IMR-90 (cell line): ENCODE results near the gene CYTH4. TPM values are rescaled to one million over a fixed set of nuclear protein-coding genes. Genes with fewer than 3 reads are reported as not detected.

Source experiments
- ATAC-seq: fragments of 200-7000 bp; cut with Tn5 transposase; 2 replicates; pipeline ENCODE4 v1.9.1; 2020; ENCODE audit warnings: low read depth, mild to moderate bottlenecking, moderate library complexity
- BruUV-seq: library from RNA; stranded (reverse); fragments of 400-500 nt; replicated peaks from 2 replicates; lab custom pipeline; 2021; lab: Mats Ljungman, UMichigan
- CTCF ChIA-PET: fragments of 300-600 bp; formaldehyde crosslinking; extraction: SDS; loops from one replicate; lab custom pipeline; 2021; ENCODE audit warnings: antibody characterized with exemption; lab: Yijun Ruan, JAX
- POLR2A ChIA-PET: fragments of 300-600 bp; sonication (Branson Sonifier 250); formaldehyde crosslinking; loops from one replicate; lab custom pipeline; 2022; ENCODE audit warnings: antibody characterized with exemption; ENCODE audit not compliant: unreplicated experiment; lab: Charles Lee
- DNase-seq: peaks from one replicate; pipeline ENCODE4 v3.0.0; 2013
- H2AFZ ChIP-seq: replicated peaks from 2 replicates; pipeline ENCODE3; 2013; ENCODE audit warnings: low read length, mild to moderate bottlenecking; ENCODE audit not compliant: poor library complexity
- H2AK5ac ChIP-seq: 2 replicates; pipeline ENCODE4 v1.6.1; 2013; ENCODE audit warnings: low read depth, low read length, inconsistent platforms
- H2AK9ac ChIP-seq: replicated peaks from 2 replicates; pipeline ENCODE3; 2013; ENCODE audit warnings: mild to moderate bottlenecking, low read depth, low read length, moderate library complexity; ENCODE audit not compliant: poor library complexity
- H2BK120ac ChIP-seq: 2 replicates; pipeline ENCODE4 v1.6.1; 2013; ENCODE audit warnings: low read depth, low read length, inconsistent platforms
- H2BK15ac ChIP-seq: 3 replicates; pipeline ENCODE4 v1.6.1; 2013; ENCODE audit warnings: low read depth, low read length, inconsistent platforms
- H2BK20ac ChIP-seq: 2 replicates; pipeline ENCODE4 v1.6.1; 2013; ENCODE audit warnings: low read depth, mild to moderate bottlenecking, inconsistent platforms, low read length, moderate library complexity
- H2BK5ac ChIP-seq: 2 replicates; pipeline ENCODE4 v1.6.1; 2013; ENCODE audit warnings: mild to moderate bottlenecking, low read depth, low read length, inconsistent platforms; ENCODE audit not compliant: poor library complexity, severe bottlenecking
- H3K14ac ChIP-seq: replicated peaks from 2 replicates; pipeline ENCODE4 v1.6.1; 2013; ENCODE audit warnings: low read depth, low read length, inconsistent platforms
- H3K18ac ChIP-seq: 2 replicates; pipeline ENCODE4 v1.6.1; 2013; ENCODE audit warnings: low read depth, low read length, control low read depth
- H3K23ac ChIP-seq: 2 replicates; pipeline ENCODE4 v1.6.1; 2013; ENCODE audit warnings: low read depth, low read length, inconsistent platforms
- H3K27ac ChIP-seq: 2 replicates; pipeline ENCODE4 v1.5.1; 2013; ENCODE audit warnings: mild to moderate bottlenecking, control low read depth, low read length; ENCODE audit not compliant: insufficient read depth
- H3K27me3 ChIP-seq: 2 replicates; pipeline ENCODE4 v1.6.1; 2013; ENCODE audit warnings: low read length; ENCODE audit not compliant: control insufficient read depth, insufficient read depth
- H3K36me3 ChIP-seq: 2 replicates; pipeline ENCODE4 v1.6.1; 2013; ENCODE audit warnings: low read length, mixed read lengths; ENCODE audit not compliant: control insufficient read depth, insufficient read depth
- H3K4ac ChIP-seq: 2 replicates; pipeline ENCODE4 v1.6.1; 2013; ENCODE audit warnings: low read depth, low read length, inconsistent platforms
- H3K4me1 ChIP-seq: 2 replicates; pipeline ENCODE4 v1.6.1; 2013; ENCODE audit warnings: low read length, mixed read lengths; ENCODE audit not compliant: control insufficient read depth, insufficient read depth
- H3K4me2 ChIP-seq: 2 replicates; pipeline ENCODE4 v1.6.1; 2013; ENCODE audit warnings: low read depth, mild to moderate bottlenecking, control low read depth, low read length, moderate library complexity
- H3K4me3 ChIP-seq: 2 replicates; pipeline ENCODE4 v1.5.1; 2013; ENCODE audit warnings: low read depth, mild to moderate bottlenecking, control low read depth, low read length, moderate library complexity; ENCODE audit not compliant: insufficient read depth
- H3K56ac ChIP-seq: 2 replicates; pipeline ENCODE4 v1.6.1; 2013; ENCODE audit warnings: low read length, inconsistent platforms; ENCODE audit not compliant: insufficient read depth; ENCODE audit errors: extremely low read depth
- H3K79me1 ChIP-seq, 2 experiments: 2 replicates each; pipeline ENCODE4 v1.6.1; 2013; ENCODE audit warnings: low read length in 2 of 2, inconsistent platforms in 1 of 2, low read depth in 1 of 2
- H3K9ac ChIP-seq: 2 replicates; pipeline ENCODE4 v1.6.1; 2013; ENCODE audit warnings: low read depth, low read length, control low read depth
- H3K9me1 ChIP-seq: 2 replicates; pipeline ENCODE4 v1.6.1; 2013; ENCODE audit warnings: low read length, inconsistent platforms; ENCODE audit not compliant: insufficient read depth
- H3K9me3 ChIP-seq: 2 replicates; pipeline ENCODE4 v1.6.1; 2013; ENCODE audit warnings: low read length; ENCODE audit not compliant: control insufficient read depth, insufficient read depth
- H4K20me1 ChIP-seq: 2 replicates; pipeline ENCODE4 v1.6.1; 2013; ENCODE audit warnings: low read length, inconsistent platforms; ENCODE audit not compliant: insufficient read depth
- H4K5ac ChIP-seq: 2 replicates; pipeline ENCODE4 v1.6.1; 2013; ENCODE audit warnings: mild to moderate bottlenecking, low read depth, low read length, control low read depth
- H4K8ac ChIP-seq, 2 experiments: 2 replicates each; pipeline ENCODE4 v1.6.1; 2013; ENCODE audit warnings: low read depth in 2 of 2, low read length in 2 of 2, control low read depth in 1 of 2, inconsistent platforms in 1 of 2
- H4K91ac ChIP-seq: 2 replicates; pipeline ENCODE4 v1.6.1; 2013; ENCODE audit warnings: low read depth, low read length, inconsistent platforms; ENCODE audit not compliant: insufficient read depth
- BHLHE40 ChIP-seq: fragments of 150-350 bp; IDR thresholded peaks from 2 replicates; pipeline ENCODE4 v1.6.1; 2016; ENCODE audit warnings: mild to moderate bottlenecking, low read depth, low read length
- CEBPB ChIP-seq: IDR thresholded peaks from 2 replicates; pipeline ENCODE4 v1.6.1; 2012; ENCODE audit warnings: low read depth, low read length, improper control_type of control experiment
- CHD1 ChIP-seq: IDR thresholded peaks from 2 replicates; pipeline ENCODE4 v1.6.1; 2012; ENCODE audit warnings: low read depth, low read length, improper control_type of control experiment
- CTCF ChIP-seq: conservative IDR thresholded peaks from 2 replicates; pipeline ENCODE4 v1.5.1; 2012; ENCODE audit warnings: mild to moderate bottlenecking, low read depth, low read length, improper control_type of control experiment
- ELK1 ChIP-seq: fragments of 150-350 bp; IDR thresholded peaks from 2 replicates; pipeline ENCODE4 v1.6.1; 2016; ENCODE audit warnings: low read depth, mild to moderate bottlenecking, low read length, moderate library complexity, borderline replicate concordance
- FOS ChIP-seq: fragments of 150-350 bp; IDR thresholded peaks from 2 replicates; pipeline ENCODE4 v1.6.1; 2016; ENCODE audit warnings: low read depth, low read length
- MAFK ChIP-seq: IDR thresholded peaks from 2 replicates; pipeline ENCODE4 v1.6.1; 2012; ENCODE audit warnings: low read depth, low read length, improper control_type of control experiment
- MAZ ChIP-seq: IDR thresholded peaks from 2 replicates; pipeline ENCODE4 v1.6.1; 2012; ENCODE audit warnings: low read depth, mild to moderate bottlenecking, low read length, improper control_type of control experiment, moderate library complexity, borderline replicate concordance
- NFE2L2 ChIP-seq: fragments of 150-350 bp; IDR thresholded peaks from 2 replicates; pipeline ENCODE4 v1.6.1; 2016; ENCODE audit warnings: low read depth, mild to moderate bottlenecking, low read length
- RAD21 ChIP-seq: IDR thresholded peaks from 2 replicates; pipeline ENCODE4 v1.6.1; 2012; ENCODE audit warnings: low read length, improper control_type of control experiment
- RCOR1 ChIP-seq: IDR thresholded peaks from 2 replicates; pipeline ENCODE4 v1.6.1; 2012; ENCODE audit warnings: mild to moderate bottlenecking, low read length, improper control_type of control experiment; ENCODE audit not compliant: insufficient replicate concordance
- RFX5 ChIP-seq: IDR thresholded peaks from 2 replicates; pipeline ENCODE4 v1.8.0; 2012; ENCODE audit warnings: low read depth, mild to moderate bottlenecking, low read length, moderate library complexity
- USF2 ChIP-seq: fragments of 150-350 bp; IDR thresholded peaks from 2 replicates; pipeline ENCODE4 v1.6.1; 2017; ENCODE audit warnings: mild to moderate bottlenecking, antibody characterized with exemption, low read length, low read depth
- WGBS, 2 experiments: methylation state at CpG; one replicate each; pipeline versions ENCODE4 v1.1.5 to v1.1.7; 2013; ENCODE audit warnings: missing lambda C conversion rate in 2 of 2; ENCODE audit not compliant: insufficient read length in 1 of 2; ENCODE audit errors: extremely low coverage in 2 of 2; 5-methylcytosine and 5-hydroxymethylcytosine counted together
- dilution Hi-C: fragments of 300-500 bp; cut with HindIII; formaldehyde crosslinking; loops from one replicate; pipeline ENCODE4 v1.14.3; 2018; ENCODE audit warnings: low sequenced_read_pairs; ENCODE audit not compliant: unreplicated experiment
- in situ Hi-C: fragments of 300-500 bp; cut with MboI; formaldehyde crosslinking; loops from 3 replicates; pipeline ENCODE4 v1.14.3; 2019; ENCODE audit warnings: low sequenced_read_pairs, inconsistent platforms, mixed read lengths
- intact Hi-C: fragments of 100-400 bp; cut with micrococcal nuclease; formaldehyde crosslinking; loops from 2 replicates; pipeline ENCODE4 v1.10.0; 2022
- polyA plus RNA-seq, 3 experiments: library from polyadenylated mRNA; depleted of rRNA; stranded (reverse); fragments of >200 nt; gene quantifications; 2 replicates each; pipeline ENCODE4 v1.2.3, GENCODE V29; 2012; ENCODE audit warnings: low replicate concordance in 1 of 3
- total RNA-seq: library from RNA; depleted of rRNA; stranded (reverse); fragments of >200 nt; gene quantifications from 2 replicates; pipeline ENCODE4 v1.2.3, GENCODE V29; 2012

Gene CYTH4
- total and polyA plus RNA-seq, 2 of the 4 experiments (the other 2 are of a cell fraction), result 0.36 to 0.55 TPM

GRCh38 chr22:37233751-37234631, 48.3 kb upstream of the CYTH4 start:
- Histone ChIP-seq H3K56ac (no peak overlapping the region), H3K79me1 (no peaks in the 10 kb centered on the region; a peak in 1 of 4 replicates), H3K27me3 (no peaks in the 10 kb centered on the region; the same call in 1 of the 2 replicates), H3K27ac (no peak overlapping the region), H3K4me1 (peaks cover 13% of the 10 kb centered on the region), H2AFZ (peak overlapping the region; percentile 43), H3K9me3 (no peaks in the 10 kb centered on the region), H3K4me3 (no peak overlapping the region), H4K91ac (no peak overlapping the region), H4K20me1 (peaks cover 7% of the 10 kb centered on the region), H3K14ac (no peak overlapping the region), H3K4me2 (no peak overlapping the region), H3K18ac (no peak overlapping the region), H3K4ac (no peak overlapping the region), H2AK5ac (no peak overlapping the region), H2BK5ac (no peak overlapping the region), H4K5ac (no peak overlapping the region), H2AK9ac (no peak overlapping the region), H2BK15ac (no peak overlapping the region), H3K23ac (no peak overlapping the region), H3K36me3 (no peaks in the 10 kb centered on the region), H2BK20ac (no peak overlapping the region), H3K9ac (no peak overlapping the region), H2BK120ac (no peak overlapping the region), H3K9me1 (peaks cover 7% of the 10 kb centered on the region), H4K8ac (no peak overlapping the region)
- ATAC-seq (no peak), DNase-seq (no peak)
- 64% methylated on average over 16 of the region's 27 CpGs; no CpG with 5 or more reads in 1 of the 2 experiments for WGBS, 2 experiments
- POLR2A ChIA-PET, result no interaction called here
- TF ChIP-seq BHLHE40 (no peak), RCOR1 (no peak), USF2 (no peak), CEBPB (no peak), MAZ (no peak), FOS (no peak), MAFK (no peak), CHD1 (no peak), RAD21 (no peak), RFX5 (no peak), CTCF (no peak), ELK1 (no peak), NFE2L2 (no peak)
- BruUV-seq, result no TSS peak
- dilution Hi-C loops, result no loop called here
- CTCF ChIA-PET, result no interaction called here
- in situ Hi-C loops, result no loop called here
- intact Hi-C loops, result no loop called here
